Skeletal muscle cell (primary cell): ENCODE data around the gene SPACA4.

Source experiments
- DNase-seq: peaks from one replicate; pipeline ENCODE4 v3.0.0-alpha.2; 2010; ENCODE audit warnings: low read depth
- H3K4me3 ChIP-seq: 2 replicates; pipeline ENCODE4 v1.5.1; 2011; ENCODE audit warnings: low read depth, mild to moderate bottlenecking, control low read depth, low read length, moderate library complexity

SPACA4 gene

GRCh38 chr19:48596237-48596636 is 10.3 kb upstream of the SPACA4 start:
- no peak for DNase-seq
- no peak overlapping the region for H3K4me3 ChIP-seq

GRCh38 chr19:48596679-48597465 is 9.7 kb upstream of the SPACA4 start:
- no peak for DNase-seq
- H3K4me3 ChIP-seq: no peak overlapping the region

- DNase-seq: no peak
- H3K4me3 ChIP-seq: no peak overlapping the region
Observed at GRCh38 chr19:48598996-48599700, 7.4 kb upstream of the SPACA4 start.

- H3K4me3 ChIP-seq: no peak overlapping the region
- DNase-seq: no peak
Observed at GRCh38 chr19:48600679-48601417, 5.7 kb upstream of the SPACA4 start.

- no peak for DNase-seq
Observed at GRCh38 chr19:48603001-48603400, 3.5 kb upstream of the SPACA4 start.

GRCh38 chr19:48603449-48603848 is 3.1 kb upstream of the SPACA4 start:
- no peak overlapping the region for H3K4me3 ChIP-seq
- no peak for DNase-seq

More at GRCh38 chr19:48603001-48603400, 3.5 kb upstream of the SPACA4 start:
- H3K4me3 ChIP-seq: no peak overlapping the region

GRCh38 chr19:48603850-48604249 is 2.7 kb upstream of the SPACA4 start:
- DNase-seq: no peak
- no peak overlapping the region for H3K4me3 ChIP-seq

- no peak for DNase-seq
- H3K4me3 ChIP-seq: no peak overlapping the region
Observed at GRCh38 chr19:48607359-48607755, 815 bp downstream of the SPACA4 start.

- no peak overlapping the region for H3K4me3 ChIP-seq
- DNase-seq: no peak
Observed at GRCh38 chr19:48608798-48609263, 2.3 kb downstream of the SPACA4 start.

- DNase-seq: no peak
- H3K4me3 ChIP-seq: no peak overlapping the region
Observed at GRCh38 chr19:48609571-48610108, 3.1 kb downstream of the SPACA4 start.

GRCh38 chr19:48611872-48612271 is 5.3 kb downstream of the SPACA4 start:
- no peak overlapping the region for H3K4me3 ChIP-seq
- DNase-seq: no peak

GRCh38 chr19:48613024-48613851 is 6.7 kb downstream of the SPACA4 start:
- no peak for DNase-seq
- no peak overlapping the region for H3K4me3 ChIP-seq

- no peak for DNase-seq
- H3K4me3 ChIP-seq: no peak overlapping the region
Observed at GRCh38 chr19:48613852-48614435, 7.4 kb downstream of the SPACA4 start.

GRCh38 chr19:48614436-48615230 is 8.1 kb downstream of the SPACA4 start, which contains the start of gene FAM83E:
TSS of gene FAM83E (minus strand) at chr19:48615076. CDS start at chr19:48613372, 1,704 bp downstream.
- DNase-seq: no peak
- no peak within 1 kb of the TSS for H3K4me3 ChIP-seq

GRCh38 chr19:48615231-48616040 is 8.9 kb downstream of the SPACA4 start:
- no peak overlapping the region for H3K4me3 ChIP-seq
- no peak for DNase-seq

- no peak for DNase-seq
- no peak overlapping the region for H3K4me3 ChIP-seq
Observed at GRCh38 chr19:48616041-48616436, 9.5 kb downstream of the SPACA4 start.

GRCh38 chr19:48616491-48617056 is 10.0 kb downstream of the SPACA4 start:
- no peak overlapping the region for H3K4me3 ChIP-seq

More at GRCh38 chr19:48616491-48617056, 10.0 kb downstream of the SPACA4 start:
- no peak for DNase-seq
